Measurements from ENCODE around the gene FKTN. TPM values are rescaled to one million over a fixed set of nuclear protein-coding genes. Genes with fewer than 3 reads are reported as not detected.
"Not testable (repeated sequence)": the region's sequence is repeated elsewhere in the genome, so short reads cannot be mapped to it uniquely, and the experiment has no call there.

The FKTN gene
- total RNA-seq = 10 to 100 TPM in 1 of 4 donors, 1 to 10 TPM in 3; 7.4 to 11.2 (median 8.9) TPM
- polyA plus RNA-seq = 2.7 TPM
- long read RNA-seq, donor 1, partial matches to known transcripts = 0 of 5 reads
- long read RNA-seq, donor 1, other reads (novel, unspliced or antisense) = 4 of 5 reads
- long read RNA-seq, donor 2 = 0 reads
- long read RNA-seq, donor 3, partial matches to known transcripts = 0 of 8 reads
- long read RNA-seq, donor 3, other reads (novel, unspliced or antisense) = 8 of 8 reads
- long read RNA-seq, donor 4, full-length matches to known transcripts = 2 of 3 reads
- long read RNA-seq, donor 4, partial matches to known transcripts = 0 of 3 reads
- long read RNA-seq, donor 4, other reads (novel, unspliced or antisense) = 1 of 3 reads

DNA sequence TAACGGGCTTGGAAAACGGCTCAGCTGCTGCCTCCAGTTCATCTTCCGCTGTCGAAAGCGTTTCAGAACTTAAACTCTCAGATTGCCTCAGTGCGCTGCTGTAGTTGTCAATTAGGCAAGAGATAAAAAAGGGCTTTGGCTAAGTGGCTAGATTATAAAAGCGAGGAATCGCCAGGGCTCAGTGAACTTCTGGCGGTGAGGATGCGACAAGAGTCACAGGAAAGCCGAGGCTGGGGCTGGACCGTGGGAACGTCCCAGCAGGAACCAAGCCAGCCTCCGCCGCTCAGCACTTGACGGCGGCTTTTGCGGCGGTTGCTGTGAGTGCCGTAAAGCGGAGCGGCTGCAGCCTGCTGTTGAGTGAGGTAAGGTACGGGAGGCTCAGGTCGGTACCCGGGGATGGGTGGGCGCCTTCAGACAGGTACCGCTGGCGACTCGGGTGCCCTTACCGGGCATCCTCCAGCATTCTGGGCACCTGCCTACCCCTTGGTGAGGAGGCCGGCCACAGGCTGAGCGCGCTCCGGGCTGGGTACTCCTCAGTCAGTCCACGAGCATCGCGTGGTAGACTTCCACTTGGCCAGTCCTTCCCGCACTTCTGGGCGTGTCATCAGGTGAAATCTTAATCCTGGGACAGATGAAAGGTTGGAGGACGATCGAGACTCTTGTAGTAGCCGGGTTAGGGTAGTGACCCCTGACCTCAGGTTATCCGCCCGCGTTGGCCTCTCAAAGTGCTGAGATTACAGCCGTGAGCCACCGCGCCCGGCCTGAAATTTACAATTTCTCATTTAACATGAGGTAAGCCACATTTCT lies at the start of gene FKTN:
Gene FKTN, plus strand, starts transcription at position 328 of the 807 bp plus-strand sequence. CDS start 16,902 bp downstream, outside the sequence.
- peak; percentile 95 to 97 for ATAC-seq
- intact Hi-C loops (cut with DNase I) = no loop called here
- WGBS = under 1% methylated on average over 49 of the region's 49 CpGs

DNA sequence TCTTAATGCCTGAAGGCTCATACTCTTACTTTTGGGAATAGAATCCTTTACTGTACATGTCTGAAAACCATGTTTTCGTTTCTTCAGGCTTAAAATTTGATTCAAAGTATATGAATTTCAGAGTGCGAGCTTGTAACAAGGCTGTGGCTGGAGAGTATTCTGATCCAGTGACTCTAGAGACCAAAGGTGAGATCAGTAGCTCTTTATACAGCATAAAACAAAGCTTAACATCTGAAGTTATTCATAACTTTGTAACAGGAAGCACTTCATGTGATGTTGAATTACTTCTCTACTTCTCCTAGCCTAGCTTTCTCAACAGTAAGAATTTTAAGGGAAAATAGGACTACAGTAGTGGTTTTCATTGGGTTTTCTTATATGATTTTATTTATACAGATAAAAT lies 49.4 kb upstream of the FKTN start:
- WGBS = 97% methylated on average over 2 of the region's 2 CpGs
- no peak for ATAC-seq
- H3K4me1 ChIP-seq (ENCODE audit: control insufficient read depth, insufficient read depth, low read length) = no peaks in the 10 kb centered on the region
- no peaks in the 10 kb centered on the region for H3K9me3 ChIP-seq (ENCODE audit: control insufficient read depth, low read length)
- no peak overlapping the region for H3K27ac ChIP-seq (ENCODE audit: low read length)
- intact Hi-C loops (cut with DNase I) = no loop called here
- no peaks in the 10 kb centered on the region for H3K27me3 ChIP-seq (ENCODE audit: control insufficient read depth, insufficient read depth)
- no peak for DNase-seq
- H3K4me3 ChIP-seq (ENCODE audit: low read length) = no peak overlapping the region

More for the DNA sequence above, at the start of gene FKTN:
- no peaks in the 10 kb centered on the region for H3K4me1 ChIP-seq (ENCODE audit: control insufficient read depth, insufficient read depth, low read length)
- peak within 1 kb of the TSS; percentile 95 for H3K4me3 ChIP-seq (ENCODE audit: low read length)
- no peaks in the 10 kb centered on the region for H3K27me3 ChIP-seq (ENCODE audit: control insufficient read depth, insufficient read depth)
- peak; percentile 91 to 96 (median 96) for DNase-seq
- no peaks in the 10 kb centered on the region for H3K9me3 ChIP-seq (ENCODE audit: control insufficient read depth, low read length)
- peak within 1 kb of the TSS; percentile 76 for H3K27ac ChIP-seq (ENCODE audit: low read length)

- Histone ChIP-seq H3K27ac (ENCODE audit: low read length) (no peak overlapping the region), H3K4me3 (ENCODE audit: low read length) (no peak overlapping the region), H3K4me1 (ENCODE audit: control insufficient read depth, insufficient read depth, low read length) (no peaks in the 10 kb centered on the region), H3K9me3 (ENCODE audit: control insufficient read depth, low read length) (no peaks in the 10 kb centered on the region), H3K27me3 (ENCODE audit: control insufficient read depth, insufficient read depth) (no peaks in the 10 kb centered on the region)
- 93% methylated on average over 1 of the region's 1 CpG for WGBS
- ATAC-seq = no peak
- intact Hi-C loops (cut with DNase I) = no loop called here
- no peak for DNase-seq
Observed at GRCh38 chr9:105510024-105510423, 47.9 kb upstream of the FKTN start.

GRCh38 chr9:105511446-105511845 lies 46.5 kb upstream of the FKTN start:
- no peak for ATAC-seq
- intact Hi-C loops (cut with DNase I) = no loop called here
- Histone ChIP-seq H3K4me3 (ENCODE audit: low read length) (no peak overlapping the region), H3K4me1 (ENCODE audit: control insufficient read depth, insufficient read depth, low read length) (no peaks in the 10 kb centered on the region), H3K27me3 (ENCODE audit: control insufficient read depth, insufficient read depth) (no peaks in the 10 kb centered on the region), H3K27ac (ENCODE audit: low read length) (no peak overlapping the region), H3K9me3 (ENCODE audit: control insufficient read depth, low read length) (no peaks in the 10 kb centered on the region)
- DNase-seq = no peak

DNA sequence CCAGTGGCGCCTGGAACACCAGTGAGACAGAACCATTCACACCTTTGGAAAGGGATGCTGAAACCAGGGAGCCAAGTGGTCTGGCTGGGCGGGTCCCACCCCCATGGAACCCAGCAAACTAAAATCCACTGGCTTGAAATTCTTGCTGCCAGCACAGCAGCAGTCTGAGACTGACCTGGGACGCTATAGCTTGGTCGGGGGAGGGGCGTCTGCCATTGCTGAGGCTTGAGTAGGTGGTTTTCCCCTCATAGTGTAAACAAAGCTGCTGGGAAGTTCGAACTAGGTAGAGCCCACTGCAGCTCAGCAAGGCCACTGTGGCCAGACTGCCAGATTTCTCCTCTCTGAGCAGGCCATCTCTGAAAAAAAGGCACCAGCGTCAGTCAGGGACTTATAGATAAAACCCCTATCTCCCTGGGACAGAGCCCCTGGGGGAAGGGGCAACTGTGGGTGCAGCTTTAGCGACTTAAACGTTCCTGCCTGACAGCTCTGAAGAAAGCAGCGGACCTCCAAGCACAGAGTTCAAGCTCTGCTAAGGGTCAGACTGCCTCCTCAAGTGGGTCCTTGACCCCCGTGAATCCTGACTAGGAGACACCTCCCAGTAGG lies 42.0 kb upstream of the FKTN start:
- Histone ChIP-seq H3K4me1 (ENCODE audit: control insufficient read depth, insufficient read depth, low read length) (no peaks in the 10 kb centered on the region), H3K9me3 (ENCODE audit: control insufficient read depth, low read length) (no peaks in the 10 kb centered on the region), H3K4me3 (ENCODE audit: low read length) (no peak overlapping the region), H3K27ac (ENCODE audit: low read length) (no peak overlapping the region), H3K27me3 (ENCODE audit: control insufficient read depth, insufficient read depth) (no peaks in the 10 kb centered on the region)
- DNase-seq (peak in 1 of 3 donors; percentile 28), ATAC-seq (no peak)
- 86% methylated on average over 11 of the region's 11 CpGs for WGBS
- intact Hi-C loops (cut with DNase I) = no loop called here

- ATAC-seq (peak; percentile 84 to 86), DNase-seq (peak; percentile 33 to 69 (median 65))
- H3K27me3 ChIP-seq (ENCODE audit: control insufficient read depth, insufficient read depth); intact Hi-C loops (cut with DNase I); H3K4me3 ChIP-seq (ENCODE audit: low read length); H3K27ac ChIP-seq (ENCODE audit: low read length); H3K4me1 ChIP-seq (ENCODE audit: control insufficient read depth, insufficient read depth, low read length); H3K9me3 ChIP-seq (ENCODE audit: control insufficient read depth, low read length): not testable (repeated sequence)
- WGBS = 83% methylated on average over 43 of the region's 43 CpGs
Observed at GRCh38 chr9:105519710-105520369, 38.1 kb upstream of the FKTN start.

GRCh38 chr9:105520992-105521391 lies 36.9 kb upstream of the FKTN start:
- intact Hi-C loops (cut with DNase I); H3K9me3 ChIP-seq (ENCODE audit: control insufficient read depth, low read length); H3K4me3 ChIP-seq (ENCODE audit: low read length); ATAC-seq; H3K27me3 ChIP-seq (ENCODE audit: control insufficient read depth, insufficient read depth); H3K27ac ChIP-seq (ENCODE audit: low read length); H3K4me1 ChIP-seq (ENCODE audit: control insufficient read depth, insufficient read depth, low read length); DNase-seq: not testable (repeated sequence)
- WGBS = 68% methylated on average over 6 of the region's 6 CpGs

- H3K4me3 ChIP-seq (ENCODE audit: low read length); H3K9me3 ChIP-seq (ENCODE audit: control insufficient read depth, low read length); H3K27ac ChIP-seq (ENCODE audit: low read length); H3K27me3 ChIP-seq (ENCODE audit: control insufficient read depth, insufficient read depth); intact Hi-C loops (cut with DNase I); DNase-seq; H3K4me1 ChIP-seq (ENCODE audit: control insufficient read depth, insufficient read depth, low read length): not testable (repeated sequence)
- WGBS = 66% methylated on average over 10 of the region's 10 CpGs
- ATAC-seq = peak in 1 of 2 donors; percentile 21
Observed at GRCh38 chr9:105522618-105523385, 35.1 kb upstream of the FKTN start.

- ATAC-seq (no peak), DNase-seq (no peak)
- Histone ChIP-seq H3K4me1 (ENCODE audit: control insufficient read depth, insufficient read depth, low read length) (no peaks in the 10 kb centered on the region), H3K4me3 (ENCODE audit: low read length) (no peak overlapping the region), H3K9me3 (ENCODE audit: control insufficient read depth, low read length) (no peaks in the 10 kb centered on the region), H3K27ac (ENCODE audit: low read length) (no peak overlapping the region), H3K27me3 (ENCODE audit: control insufficient read depth, insufficient read depth) (no peaks in the 10 kb centered on the region)
- WGBS = 90% methylated on average over 3 of the region's 3 CpGs
- intact Hi-C loops (cut with DNase I) = no loop called here
Observed at GRCh38 chr9:105531530-105531929, 26.4 kb upstream of the FKTN start.

- Histone ChIP-seq H3K4me1 (ENCODE audit: control insufficient read depth, insufficient read depth, low read length) (no peaks in the 10 kb centered on the region), H3K27me3 (ENCODE audit: control insufficient read depth, insufficient read depth) (no peaks in the 10 kb centered on the region), H3K27ac (ENCODE audit: low read length) (no peak overlapping the region), H3K4me3 (ENCODE audit: low read length) (no peak overlapping the region), H3K9me3 (ENCODE audit: control insufficient read depth, low read length) (no peaks in the 10 kb centered on the region)
- no peak for DNase-seq
- WGBS = 95% methylated on average over 3 of the region's 3 CpGs
- intact Hi-C loops (cut with DNase I) = no loop called here
- no peak for ATAC-seq
Observed at GRCh38 chr9:105535920-105536668, 21.8 kb upstream of the FKTN start.

Data from right cardiac atrium (tissue), 5 donors.